GM23338 (cell line): Measurements from ENCODE around the gene PTPRN2.

Source experiments
- CTCF ChIP-seq, 2 experiments: fragments of 200-600 bp in 1 of 2; sonication (generic) in 1 of 2; conservative IDR thresholded peaks; 2 replicates each; pipeline versions ENCODE4 v1.5.1 to v1.6.1; 2016 to 2017; ENCODE audit warnings: antibody characterized with exemption in 2 of 2, low read depth in 2 of 2, mild to moderate bottlenecking in 2 of 2, moderate library complexity in 1 of 2
- ETS1 ChIP-seq: IDR thresholded peaks from 2 replicates; pipeline ENCODE4 v1.6.1; 2016; ENCODE audit warnings: antibody characterized with exemption
- EZH2 ChIP-seq: fragments of 200-600 bp; sonication (generic); IDR thresholded peaks from one replicate; pipeline ENCODE4 v1.8.0; 2017; ENCODE audit warnings: antibody characterized with exemption, mild to moderate bottlenecking, low read depth; ENCODE audit not compliant: unreplicated experiment

- no peak for TF ChIP-seq ETS1
- no peak for TF ChIP-seq CTCF (conservative IDR thresholded peaks at IDR 0.05; ENCODE audit: low read depth in 2 of 2)
- TF ChIP-seq EZH2, result no peak
Measured at GRCh38 chr7:157601530-157601929, 986.1 kb downstream of the PTPRN2 start.
